Breast epithelium (tissue), 4 donors: ENCODE measurements around the gene NSUN2. TPM values are rescaled to one million over a fixed set of nuclear protein-coding genes. Genes with fewer than 3 reads are reported as not detected.
"Not testable (repeated sequence)": the region's sequence is repeated elsewhere in the genome, so short reads cannot be mapped to it uniquely, and the experiment has no call there.

ENCODE experiments used
- DNase-seq, 2 donors: peaks; one replicate each; pipeline ENCODE4 v3.0.0-alpha.2; 2019; ENCODE audit warnings: low spot score in 2 of 2
- H3K27ac ChIP-seq, 2 donors: fragments of 200-600 bp; sonication (generic) in 1 of 2; one replicate each; pipeline ENCODE4 v1.5.1; 2016 to 2019; ENCODE audit warnings: mild to moderate bottlenecking in 1 of 2
- H3K27me3 ChIP-seq, 2 donors: fragments of 200-600 bp; sonication (generic) in 1 of 2; one replicate each; pipeline versions ENCODE4 v1.5.1 to v1.6.0; 2017 to 2019; ENCODE audit warnings: control low read depth in 1 of 2, mild to moderate bottlenecking in 1 of 2
- H3K36me3 ChIP-seq: fragments of 200-600 bp; one replicate; pipeline ENCODE4 v1.5.1; 2019
- H3K4me1 ChIP-seq, 2 donors: fragments of 200-600 bp; sonication (generic); one replicate each; pipeline ENCODE4 v1.5.1; 2016 to 2019; ENCODE audit warnings: control low read depth in 1 of 2
- H3K4me3 ChIP-seq, 3 donors: fragments of 200-600 bp; sonication (generic); 1 replicate in 2 of 3; 2 replicates in 1 of 3; pipeline ENCODE4 v1.5.1; 2016 to 2019; ENCODE audit warnings: mild to moderate bottlenecking in 3 of 3, moderate library complexity in 2 of 3
- H3K9me3 ChIP-seq, 2 donors: fragments of 200-600 bp; sonication (generic) in 1 of 2; one replicate each; pipeline ENCODE4 v1.5.1; 2016 to 2019; ENCODE audit warnings: control low read depth in 1 of 2
- POLR2A ChIP-seq: fragments of 450-650 bp; IDR thresholded peaks from one replicate; pipeline ENCODE4 v1.6.1; 2016; ENCODE audit warnings: antibody characterized with exemption, mild to moderate bottlenecking, moderate library complexity
- POLR2AphosphoS5 ChIP-seq, 3 donors: sonication (generic); formaldehyde crosslinking; IDR thresholded peaks; one replicate each; pipeline ENCODE4 v1.6.1; 2017; ENCODE audit warnings: antibody characterized with exemption in 3 of 3
- intact Hi-C: fragments of 100-400 bp; cut with DNase I; formaldehyde crosslinking; loops from one replicate; pipeline ENCODE4 v1.15.1; 2023; ENCODE audit warnings: low total_unique reads
- total RNA-seq, 3 donors: library from RNA; depleted of rRNA; stranded (reverse); fragments of >200 nt; gene quantifications; one replicate each; pipeline ENCODE4 v1.1.0, GENCODE V29; 2016
- TF ChIP-seq, protein P1 (sequence below), 3 donors: fragments of 450-650 bp; IDR thresholded peaks; one replicate each; pipeline ENCODE4 v1.5.1; 2016 to 2017; ENCODE audit warnings: antibody characterized with exemption in 3 of 3, mild to moderate bottlenecking in 3 of 3, moderate library complexity in 3 of 3

Gene NSUN2
- total RNA-seq, 3 donors from 2014 or later: 36.8 to 58.7 (median 55.6) TPM

DNA sequence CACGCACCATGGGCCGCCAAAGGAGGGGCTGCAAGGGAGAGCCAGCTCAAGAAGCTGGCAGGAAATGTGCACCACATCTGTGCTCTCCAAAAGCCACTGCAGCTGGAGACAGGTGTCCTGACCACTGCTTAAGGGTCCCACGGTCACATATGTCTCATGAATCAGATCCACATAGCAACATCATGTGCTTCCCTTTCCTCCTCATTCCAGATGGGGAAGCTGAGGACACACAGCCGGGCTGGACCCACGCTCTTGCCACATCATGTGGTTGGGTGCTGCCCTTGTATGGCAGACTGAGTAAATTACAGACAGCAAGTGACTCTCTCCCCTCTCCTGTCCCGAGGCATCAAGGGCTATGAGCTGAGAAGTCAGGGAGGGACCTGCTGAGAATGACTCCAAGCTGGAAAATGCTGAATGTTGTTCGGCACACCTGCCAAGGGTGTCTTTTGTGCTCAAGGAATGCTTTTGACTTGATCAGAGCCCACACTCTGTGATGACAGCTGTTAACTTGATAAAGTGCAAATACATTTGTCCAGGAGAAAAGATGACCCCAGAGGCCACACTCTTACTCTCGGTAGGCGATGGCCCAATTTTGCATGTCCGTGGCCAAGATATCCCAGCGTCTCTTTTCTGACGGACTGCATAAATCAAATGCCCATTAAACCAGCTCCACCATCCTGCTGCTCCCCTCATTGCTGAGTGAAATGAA is 58.2 kb downstream of the NSUN2 start:
- no peak for TF ChIP-seq POLR2AphosphoS5 (IDR thresholded peaks at IDR 0.05)
- TF ChIP-seq, protein P1, sequence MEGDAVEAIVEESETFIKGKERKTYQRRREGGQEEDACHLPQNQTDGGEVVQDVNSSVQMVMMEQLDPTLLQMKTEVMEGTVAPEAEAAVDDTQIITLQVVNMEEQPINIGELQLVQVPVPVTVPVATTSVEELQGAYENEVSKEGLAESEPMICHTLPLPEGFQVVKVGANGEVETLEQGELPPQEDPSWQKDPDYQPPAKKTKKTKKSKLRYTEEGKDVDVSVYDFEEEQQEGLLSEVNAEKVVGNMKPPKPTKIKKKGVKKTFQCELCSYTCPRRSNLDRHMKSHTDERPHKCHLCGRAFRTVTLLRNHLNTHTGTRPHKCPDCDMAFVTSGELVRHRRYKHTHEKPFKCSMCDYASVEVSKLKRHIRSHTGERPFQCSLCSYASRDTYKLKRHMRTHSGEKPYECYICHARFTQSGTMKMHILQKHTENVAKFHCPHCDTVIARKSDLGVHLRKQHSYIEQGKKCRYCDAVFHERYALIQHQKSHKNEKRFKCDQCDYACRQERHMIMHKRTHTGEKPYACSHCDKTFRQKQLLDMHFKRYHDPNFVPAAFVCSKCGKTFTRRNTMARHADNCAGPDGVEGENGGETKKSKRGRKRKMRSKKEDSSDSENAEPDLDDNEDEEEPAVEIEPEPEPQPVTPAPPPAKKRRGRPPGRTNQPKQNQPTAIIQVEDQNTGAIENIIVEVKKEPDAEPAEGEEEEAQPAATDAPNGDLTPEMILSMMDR (IDR thresholded peaks at IDR 0.05): no peak
- no peak for TF ChIP-seq POLR2A
- Histone ChIP-seq H3K9me3 (no peaks in the 10 kb centered on the region), H3K4me3 (no peak overlapping the region), H3K36me3 (no peaks in the 10 kb centered on the region), H3K27me3 (peaks cover 0 to 23% of the 10 kb centered on the region in 2 donors), H3K27ac (no peak overlapping the region), H3K4me1 (no peaks in the 10 kb centered on the region)
- intact Hi-C loops: no loop called here
- DNase-seq: no peak

DNA sequence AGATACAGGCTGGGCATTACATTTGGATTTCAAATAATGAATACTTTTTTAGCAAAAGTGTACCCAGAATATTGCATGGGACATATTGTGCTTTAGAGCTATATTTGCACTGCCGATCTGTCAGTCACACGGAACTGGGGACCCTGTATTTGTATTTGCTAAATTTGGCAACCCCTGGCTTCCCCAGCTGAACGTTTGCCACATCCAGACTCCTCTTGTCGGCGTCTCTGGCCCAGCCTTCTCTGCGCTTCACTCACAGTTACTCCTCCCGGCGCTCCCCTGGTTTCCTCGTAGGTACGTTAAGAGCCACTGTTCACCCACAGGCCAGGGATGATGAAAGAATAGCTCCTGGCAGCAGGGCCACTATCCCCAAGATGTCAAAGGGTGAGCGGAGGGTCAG is 58.7 kb downstream of the NSUN2 start:
- TF ChIP-seq POLR2AphosphoS5 (IDR thresholded peaks at IDR 0.05) (no peak), POLR2A (no peak)
- TF ChIP-seq, protein P1 (IDR thresholded peaks at IDR 0.05): no peak
- no peak overlapping the region for H3K4me3 ChIP-seq
- no peaks in the 10 kb centered on the region for H3K9me3 ChIP-seq
- H3K27ac ChIP-seq: no peak overlapping the region
- peaks cover 0 to 20% of the 10 kb centered on the region in 2 donors for H3K27me3 ChIP-seq
- intact Hi-C loops: no loop called here
- DNase-seq: no peak
- H3K4me1 ChIP-seq: no peaks in the 10 kb centered on the region
- no peaks in the 10 kb centered on the region for H3K36me3 ChIP-seq

DNA sequence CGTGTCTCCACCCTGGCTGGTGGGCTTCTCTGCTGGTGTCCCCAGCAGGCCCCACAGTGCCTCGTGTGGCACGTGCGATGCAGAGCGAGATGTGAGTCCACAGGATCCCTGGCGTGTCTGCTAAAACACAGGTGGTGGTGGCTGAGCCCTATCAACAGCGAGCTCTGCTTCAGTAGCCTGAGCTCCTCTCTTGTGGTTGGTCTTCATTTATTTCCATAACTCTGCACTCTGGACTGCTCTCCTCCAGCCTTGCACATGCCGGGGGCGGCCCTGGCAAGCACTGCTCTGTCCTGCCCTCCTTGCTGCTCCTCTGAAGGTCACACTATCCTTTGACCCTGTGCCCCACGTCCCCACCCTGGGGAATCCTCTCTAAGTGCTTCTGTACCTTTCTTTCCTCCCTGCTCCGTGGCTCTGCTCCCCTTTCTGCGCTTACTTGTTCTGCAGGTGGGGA is 59.2 kb downstream of the NSUN2 start:
- H3K27me3 ChIP-seq: peaks cover 0 to 24% of the 10 kb centered on the region in 2 donors
- H3K4me3 ChIP-seq: no peak overlapping the region
- no peak for TF ChIP-seq POLR2A
- TF ChIP-seq, protein P1 (IDR thresholded peaks at IDR 0.05): no peak
- TF ChIP-seq POLR2AphosphoS5 (IDR thresholded peaks at IDR 0.05): no peak
- DNase-seq: no peak
- intact Hi-C loops: no loop called here
- H3K27ac ChIP-seq: no peak overlapping the region
- no peaks in the 10 kb centered on the region for H3K9me3 ChIP-seq
- H3K4me1 ChIP-seq: no peaks in the 10 kb centered on the region
- H3K36me3 ChIP-seq: no peaks in the 10 kb centered on the region

DNA sequence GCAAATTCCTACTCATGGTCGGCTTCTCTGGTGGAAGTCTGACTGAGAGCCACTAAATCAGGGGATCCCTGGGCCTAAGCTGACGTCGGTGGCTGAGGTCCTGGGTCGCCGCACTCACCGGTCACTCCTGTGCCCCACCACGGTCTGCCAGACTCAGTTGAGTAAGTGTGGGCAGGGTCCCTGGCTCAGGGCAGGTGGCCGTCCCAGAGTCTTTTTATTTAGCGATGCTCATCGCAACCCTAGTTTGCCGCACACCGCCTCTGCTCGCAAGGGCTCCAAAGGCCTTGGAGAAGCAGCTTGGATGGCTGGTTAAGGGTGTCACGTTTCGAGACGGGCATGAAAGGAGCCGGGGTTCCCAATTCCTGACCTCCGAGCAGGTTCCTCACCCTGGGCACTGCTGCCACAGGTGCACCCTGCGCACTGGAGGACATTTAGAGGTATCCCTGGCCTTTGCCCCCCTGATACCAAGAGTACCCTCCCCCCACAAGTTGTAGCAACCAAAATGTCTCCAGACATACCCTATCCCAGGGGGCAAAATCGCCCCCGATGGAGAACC is 59.9 kb downstream of the NSUN2 start:
- Histone ChIP-seq H3K9me3 (no peaks in the 10 kb centered on the region), H3K4me3 (no peak overlapping the region), H3K27me3 (peaks cover 0 to 28% of the 10 kb centered on the region in 2 donors), H3K4me1 (no peaks in the 10 kb centered on the region), H3K36me3 (no peaks in the 10 kb centered on the region), H3K27ac (no peak overlapping the region)
- no peak for TF ChIP-seq POLR2A
- TF ChIP-seq POLR2AphosphoS5 (IDR thresholded peaks at IDR 0.05): no peak
- TF ChIP-seq, protein P1 (IDR thresholded peaks at IDR 0.05): no peak
- intact Hi-C loops: no loop called here
- DNase-seq: no peak

DNA sequence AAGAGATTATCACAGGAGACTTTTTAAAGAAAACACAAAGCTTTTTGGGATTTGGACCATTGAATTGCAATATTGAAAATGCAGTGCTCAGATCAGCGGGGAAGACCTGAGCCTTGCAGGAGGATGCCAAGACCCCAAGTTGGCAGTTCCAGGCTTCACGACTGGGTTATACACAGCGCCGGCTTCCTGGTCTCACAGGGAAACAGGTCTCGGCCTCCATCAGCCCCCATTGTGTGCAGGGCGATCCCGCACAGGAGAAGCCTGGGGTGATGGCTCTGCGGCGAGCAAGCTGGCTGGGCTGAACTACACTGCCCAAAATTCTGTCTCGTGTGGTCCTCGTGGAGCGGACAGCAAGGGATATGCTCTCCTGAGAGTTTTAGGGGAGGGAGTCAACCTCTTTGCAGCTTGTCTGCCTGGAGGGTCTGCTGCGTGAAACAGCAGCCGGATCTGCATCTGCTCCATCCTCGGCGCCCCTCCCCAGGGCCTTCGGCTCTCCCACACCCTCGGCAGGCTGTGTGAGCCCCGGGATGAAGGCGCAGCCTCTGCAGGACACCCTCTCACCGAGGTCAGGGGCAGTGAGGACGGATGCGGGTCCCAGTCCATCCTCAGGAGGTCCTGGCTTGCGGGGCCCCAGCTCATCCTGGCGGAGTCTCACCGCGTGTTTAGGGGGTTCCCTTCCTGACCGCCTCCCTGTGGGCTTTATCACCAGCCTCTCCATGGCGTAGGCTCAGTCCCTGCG is 60.6 kb downstream of the NSUN2 start:
- Histone ChIP-seq H3K4me1 (no peaks in the 10 kb centered on the region), H3K36me3 (no peaks in the 10 kb centered on the region), H3K27me3 (peaks cover 0 to 29% of the 10 kb centered on the region in 2 donors), H3K9me3 (no peaks in the 10 kb centered on the region), H3K4me3 (no peak overlapping the region), H3K27ac (no peak overlapping the region)
- no peak for DNase-seq
- TF ChIP-seq, protein P1 (IDR thresholded peaks at IDR 0.05): no peak
- TF ChIP-seq POLR2AphosphoS5 (IDR thresholded peaks at IDR 0.05): no peak
- no peak for TF ChIP-seq POLR2A
- intact Hi-C loops: no loop called here

DNA sequence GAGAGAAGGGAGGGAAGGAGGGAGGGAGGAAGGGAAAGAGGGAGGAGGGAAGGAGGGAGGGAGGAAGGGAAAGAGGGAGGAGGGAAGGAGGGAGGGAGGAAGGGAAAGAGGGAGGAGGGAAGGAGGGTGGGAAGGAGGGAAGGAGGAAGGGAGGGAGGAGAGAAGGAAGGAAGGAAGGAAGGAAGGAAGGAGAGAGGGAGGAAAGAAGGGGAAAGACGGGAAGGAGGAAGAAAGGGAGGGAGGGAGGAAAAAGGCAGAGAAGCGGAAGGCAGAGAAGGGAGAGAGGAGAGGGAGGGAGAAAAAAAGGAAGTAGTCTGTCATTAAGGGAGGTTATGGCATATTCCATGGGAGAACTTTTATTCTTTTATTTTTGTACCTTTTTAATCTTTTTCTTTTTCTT is 61.2 kb downstream of the NSUN2 start:
- DNase-seq, H3K9me3 ChIP-seq, H3K4me3 ChIP-seq, H3K36me3 ChIP-seq, intact Hi-C loops, H3K27ac ChIP-seq, H3K4me1 ChIP-seq: not testable (repeated sequence)
- peaks cover 0 to 29% of the 10 kb centered on the region in 2 donors for H3K27me3 ChIP-seq
